HepG2 (cell line): ENCODE data around the gene TPGS1. TPM values are rescaled to one million over a fixed set of nuclear protein-coding genes. Genes with fewer than 3 reads are reported as not detected.
A peak's percentile ranks its signal among the peaks of the same experiment; 100 is the strongest.

Experiments
- AGO1 ChIP-seq: fragments of 200-400 bp; formaldehyde crosslinking; IDR thresholded peaks from 2 replicates; pipeline ENCODE4 v1.6.1; 2017; ENCODE audit warnings: mild to moderate bottlenecking, low read depth, low read length, moderate library complexity; ENCODE audit not compliant: poor library complexity, severe bottlenecking
- AGO2 ChIP-seq: fragments of 200-400 bp; formaldehyde crosslinking; optimal IDR thresholded peaks from 2 replicates; pipeline ENCODE3; 2017; ENCODE audit warnings: mild to moderate bottlenecking, low read depth, low read length, moderate library complexity
- CAMTA2 ChIP-seq: sonication (generic); formaldehyde crosslinking; IDR thresholded peaks from 2 replicates; pipeline ENCODE4 v1.4.0; 2020; ENCODE audit warnings: mild to moderate bottlenecking, missing genetic modification reagents, borderline replicate concordance
- CHD4 ChIP-seq: fragments of 200-600 bp; sonication (generic); IDR thresholded peaks from 2 replicates; pipeline ENCODE4 v1.7.0; 2017; ENCODE audit warnings: mild to moderate bottlenecking, low read length, borderline replicate concordance
- ELF1 ChIP-seq: sonication (generic); formaldehyde crosslinking; IDR thresholded peaks from 2 replicates; pipeline ENCODE4 v1.4.0; 2020; ENCODE audit warnings: missing genetic modification reagents
- ELF3 ChIP-seq: IDR thresholded peaks from 2 replicates; pipeline ENCODE4 v1.6.1; 2016; ENCODE audit warnings: missing genetic modification reagents, missing compliant biosample characterization
- ERF ChIP-seq: IDR thresholded peaks from 2 replicates; pipeline ENCODE4 v1.6.1; 2018; ENCODE audit warnings: missing biosample characterization, missing genetic modification reagents
- ETV5 ChIP-seq: IDR thresholded peaks from 2 replicates; pipeline ENCODE4 v1.6.1; 2018; ENCODE audit warnings: missing biosample characterization, missing genetic modification reagents, inconsistent platforms, borderline replicate concordance
- GABPA ChIP-seq, 2 experiments: IDR thresholded peaks; 2 replicates each; pipeline ENCODE4 v1.6.1; 2011 to 2016; ENCODE audit warnings: low read depth in 2 of 2, low read length in 1 of 2, missing biosample characterization in 1 of 2, missing genetic modification characterization in 1 of 2
- GABPB1 ChIP-seq: IDR thresholded peaks from 2 replicates; pipeline ENCODE4 v1.6.1; 2016; ENCODE audit warnings: mild to moderate bottlenecking, missing genetic modification reagents, moderate library complexity, missing compliant biosample characterization
- GATAD1 ChIP-seq: IDR thresholded peaks from 2 replicates; pipeline ENCODE4 v1.6.1; 2016; ENCODE audit warnings: missing genetic modification reagents, missing compliant biosample characterization
- PITX1 ChIP-seq: sonication (generic); formaldehyde crosslinking; IDR thresholded peaks from 2 replicates; pipeline ENCODE4 v1.5.1; 2020; ENCODE audit warnings: mild to moderate bottlenecking, missing genetic modification reagents
- POLR2A ChIP-seq, 2 experiments: IDR thresholded peaks; 2 replicates each; pipeline ENCODE4 v1.6.1; 2011; ENCODE audit warnings: low read depth in 2 of 2, low read length in 2 of 2, mild to moderate bottlenecking in 1 of 2, moderate library complexity in 1 of 2; ENCODE audit not compliant: insufficient read depth in 1 of 2
- RXRB ChIP-seq: IDR thresholded peaks from 2 replicates; pipeline ENCODE4 v1.6.1; 2016; ENCODE audit warnings: borderline replicate concordance, missing genetic modification reagents, missing compliant biosample characterization
- SAP130 ChIP-seq: IDR thresholded peaks from 2 replicates; pipeline ENCODE4 v1.6.1; 2016; ENCODE audit warnings: low read depth
- THAP11 ChIP-seq: IDR thresholded peaks from 2 replicates; pipeline ENCODE4 v1.6.1; 2016; ENCODE audit warnings: missing biosample characterization, missing genetic modification reagents
- ZBTB20 ChIP-seq: sonication (generic); formaldehyde crosslinking; IDR thresholded peaks from 2 replicates; pipeline ENCODE4 v1.8.1; 2023; ENCODE audit warnings: missing genetic modification reagents, low read depth, mild to moderate bottlenecking, borderline replicate concordance
- ZNF562 ChIP-seq: sonication (generic); formaldehyde crosslinking; IDR thresholded peaks from 2 replicates; pipeline ENCODE4 v1.8.0; 2022; ENCODE audit warnings: missing genetic modification reagents, borderline replicate concordance
- ZNF775 ChIP-seq: sonication (generic); formaldehyde crosslinking; IDR thresholded peaks from 2 replicates; pipeline ENCODE4 v1.4.0; 2020; ENCODE audit warnings: missing genetic modification reagents, mild to moderate bottlenecking, moderate library complexity, borderline replicate concordance
- polyA plus RNA-seq, 8 experiments: library from polyadenylated mRNA; depleted of rRNA in 3 of 8; stranded (reverse) in 7 of 8; unstranded in 1 of 8; fragments of >200 nt; fragmentation: Illumina TruSeq in 4 of 8; extraction: Trizol in 4 of 8; gene quantifications; 2 replicates each; pipeline versions ENCODE4 v1.2.1 to v1.2.3, GENCODE V29; 2011 to 2016; ENCODE audit warnings: low read depth in 4 of 8, missing spikeins in 1 of 8, mixed read lengths in 1 of 8; ENCODE audit not compliant: insufficient read depth in 1 of 8
- total RNA-seq, 5 experiments: library from RNA; depleted of rRNA; stranded (reverse); fragments of >200 nt; fragmentation: Illumina TruSeq; extraction: Trizol; gene quantifications; 2 replicates each; pipeline ENCODE4 v1.2.3, GENCODE V29; 2016; ENCODE audit warnings: low read depth in 1 of 5
- TF ChIP-seq, protein P1 (sequence below): IDR thresholded peaks from 2 replicates; pipeline ENCODE4 v1.6.1; 2018; ENCODE audit warnings: missing genetic modification reagents, mild to moderate bottlenecking, missing compliant biosample characterization
- TF ChIP-seq, protein P2 (sequence below): sonication (generic); formaldehyde crosslinking; conservative IDR thresholded peaks from 2 replicates; pipeline ENCODE4 v1.4.0; 2020; ENCODE audit warnings: mild to moderate bottlenecking, missing genetic modification reagents, moderate library complexity
- TF ChIP-seq, protein P3 (sequence below): sonication (generic); formaldehyde crosslinking; IDR thresholded peaks from 2 replicates; pipeline ENCODE4 v1.4.0; 2020; ENCODE audit warnings: mild to moderate bottlenecking, missing genetic modification reagents

The TPGS1 gene
- total and polyA plus RNA-seq, 2 of the 13 experiments (the other 11 are each of a cell fraction or from before 2014, with no cell fraction given), result 1.1 to 6.2 TPM

DNA sequence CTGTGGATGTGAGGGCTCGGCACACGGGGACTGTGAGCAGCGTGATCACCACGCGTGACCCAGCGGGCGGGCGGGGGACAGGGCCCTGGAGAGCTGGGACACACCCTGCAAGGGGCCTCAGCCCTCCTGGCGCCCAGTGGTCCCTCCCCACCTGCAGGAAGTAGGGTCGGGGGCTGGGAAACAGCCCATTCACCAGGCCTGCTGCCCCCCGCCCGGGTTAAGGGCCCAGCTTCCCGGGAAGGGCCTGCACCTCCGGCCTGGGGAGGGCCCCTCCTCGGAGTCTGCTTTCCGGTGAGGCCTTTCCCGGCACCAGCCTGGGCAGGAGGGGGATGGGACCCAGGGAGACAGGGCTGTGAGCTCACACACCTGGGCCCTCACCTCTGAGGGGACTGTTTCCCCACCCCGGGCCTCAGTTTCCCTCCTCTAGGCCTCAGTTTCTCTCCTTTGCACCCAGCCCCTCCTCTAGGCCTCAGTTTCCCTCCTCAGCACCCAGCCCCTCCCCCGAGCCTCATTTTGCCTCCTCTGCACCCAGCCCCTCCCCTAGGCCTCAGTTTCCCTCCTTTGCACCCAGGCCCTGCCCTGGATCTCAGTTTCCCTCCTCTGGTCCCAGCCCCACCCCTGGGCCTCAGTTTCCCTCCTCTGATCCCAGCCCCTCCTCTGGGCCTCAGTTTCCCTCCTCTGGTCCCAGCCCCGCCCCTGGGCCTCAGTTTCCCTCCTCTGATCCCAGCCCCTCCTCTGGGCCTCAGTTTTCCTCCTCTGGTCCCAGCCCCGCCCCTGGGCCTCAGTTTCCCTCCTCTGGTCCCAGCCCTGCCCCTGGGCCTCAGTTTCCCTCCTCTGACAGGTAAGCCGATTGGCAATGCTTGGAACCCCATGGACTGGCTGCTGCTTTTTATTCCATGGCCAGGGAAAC, 12.9 kb upstream of the TPGS1 start (continued):
- peak; percentile 55 for TF ChIP-seq AGO2
- TF ChIP-seq, protein P1, sequence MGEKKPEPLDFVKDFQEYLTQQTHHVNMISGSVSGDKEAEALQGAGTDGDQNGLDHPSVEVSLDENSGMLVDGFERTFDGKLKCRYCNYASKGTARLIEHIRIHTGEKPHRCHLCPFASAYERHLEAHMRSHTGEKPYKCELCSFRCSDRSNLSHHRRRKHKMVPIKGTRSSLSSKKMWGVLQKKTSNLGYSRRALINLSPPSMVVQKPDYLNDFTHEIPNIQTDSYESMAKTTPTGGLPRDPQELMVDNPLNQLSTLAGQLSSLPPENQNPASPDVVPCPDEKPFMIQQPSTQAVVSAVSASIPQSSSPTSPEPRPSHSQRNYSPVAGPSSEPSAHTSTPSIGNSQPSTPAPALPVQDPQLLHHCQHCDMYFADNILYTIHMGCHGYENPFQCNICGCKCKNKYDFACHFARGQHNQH, result peak; percentile 55; the same call in 1 of the 2 replicates
- TF ChIP-seq GATAD1 (CRISPR knock-in tag), result 0 out of 2 replicates have a peak, but pooled peaks have one; percentile 35
- no peak for TF ChIP-seq CAMTA2
- TF ChIP-seq POLR2A (IDR thresholded peaks at IDR 0.05; ENCODE audit: insufficient read depth in 1 of 2, low read depth in 2 of 2, low read length in 2 of 2), result 0 out of 4 replicates have a peak, but pooled peaks of 1 of the 2 experiments have one; percentile 36
- TF ChIP-seq SAP130 (CRISPR knock-in tag), result peak; percentile 60
- peak; percentile 74 for TF ChIP-seq AGO1
- peak; percentile 21; the same call in 1 of the 2 replicates for TF ChIP-seq RXRB (CRISPR knock-in tag)
- TF ChIP-seq, protein P2, sequence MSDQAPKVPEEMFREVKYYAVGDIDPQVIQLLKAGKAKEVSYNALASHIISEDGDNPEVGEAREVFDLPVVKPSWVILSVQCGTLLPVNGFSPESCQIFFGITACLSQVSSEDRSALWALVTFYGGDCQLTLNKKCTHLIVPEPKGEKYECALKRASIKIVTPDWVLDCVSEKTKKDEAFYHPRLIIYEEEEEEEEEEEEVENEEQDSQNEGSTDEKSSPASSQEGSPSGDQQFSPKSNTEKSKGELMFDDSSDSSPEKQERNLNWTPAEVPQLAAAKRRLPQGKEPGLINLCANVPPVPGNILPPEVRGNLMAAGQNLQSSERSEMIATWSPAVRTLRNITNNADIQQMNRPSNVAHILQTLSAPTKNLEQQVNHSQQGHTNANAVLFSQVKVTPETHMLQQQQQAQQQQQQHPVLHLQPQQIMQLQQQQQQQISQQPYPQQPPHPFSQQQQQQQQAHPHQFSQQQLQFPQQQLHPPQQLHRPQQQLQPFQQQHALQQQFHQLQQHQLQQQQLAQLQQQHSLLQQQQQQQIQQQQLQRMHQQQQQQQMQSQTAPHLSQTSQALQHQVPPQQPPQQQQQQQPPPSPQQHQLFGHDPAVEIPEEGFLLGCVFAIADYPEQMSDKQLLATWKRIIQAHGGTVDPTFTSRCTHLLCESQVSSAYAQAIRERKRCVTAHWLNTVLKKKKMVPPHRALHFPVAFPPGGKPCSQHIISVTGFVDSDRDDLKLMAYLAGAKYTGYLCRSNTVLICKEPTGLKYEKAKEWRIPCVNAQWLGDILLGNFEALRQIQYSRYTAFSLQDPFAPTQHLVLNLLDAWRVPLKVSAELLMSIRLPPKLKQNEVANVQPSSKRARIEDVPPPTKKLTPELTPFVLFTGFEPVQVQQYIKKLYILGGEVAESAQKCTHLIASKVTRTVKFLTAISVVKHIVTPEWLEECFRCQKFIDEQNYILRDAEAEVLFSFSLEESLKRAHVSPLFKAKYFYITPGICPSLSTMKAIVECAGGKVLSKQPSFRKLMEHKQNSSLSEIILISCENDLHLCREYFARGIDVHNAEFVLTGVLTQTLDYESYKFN (CRISPR knock-in tag), result peak; percentile 28; the same call in 1 of the 2 replicates
- peak; percentile 45; the same call in 1 of the 2 replicates for TF ChIP-seq ELF3 (CRISPR knock-in tag)
- 0 out of 2 replicates have a peak, but pooled peaks have one; percentile 30 for TF ChIP-seq ZBTB20 (CRISPR knock-in tag)
- peak; percentile 51; the same call in 1 of the 2 replicates for TF ChIP-seq ERF (CRISPR knock-in tag)
- peak; percentile 83 for TF ChIP-seq ETV5 (CRISPR knock-in tag)
- TF ChIP-seq GABPB1 (CRISPR knock-in tag), result peak; percentile 72; the same call in 1 of the 2 replicates
- 0 out of 2 replicates have a peak, but pooled peaks have one; percentile 30 for TF ChIP-seq PITX1 (CRISPR knock-in tag)
- TF ChIP-seq, protein P3, sequence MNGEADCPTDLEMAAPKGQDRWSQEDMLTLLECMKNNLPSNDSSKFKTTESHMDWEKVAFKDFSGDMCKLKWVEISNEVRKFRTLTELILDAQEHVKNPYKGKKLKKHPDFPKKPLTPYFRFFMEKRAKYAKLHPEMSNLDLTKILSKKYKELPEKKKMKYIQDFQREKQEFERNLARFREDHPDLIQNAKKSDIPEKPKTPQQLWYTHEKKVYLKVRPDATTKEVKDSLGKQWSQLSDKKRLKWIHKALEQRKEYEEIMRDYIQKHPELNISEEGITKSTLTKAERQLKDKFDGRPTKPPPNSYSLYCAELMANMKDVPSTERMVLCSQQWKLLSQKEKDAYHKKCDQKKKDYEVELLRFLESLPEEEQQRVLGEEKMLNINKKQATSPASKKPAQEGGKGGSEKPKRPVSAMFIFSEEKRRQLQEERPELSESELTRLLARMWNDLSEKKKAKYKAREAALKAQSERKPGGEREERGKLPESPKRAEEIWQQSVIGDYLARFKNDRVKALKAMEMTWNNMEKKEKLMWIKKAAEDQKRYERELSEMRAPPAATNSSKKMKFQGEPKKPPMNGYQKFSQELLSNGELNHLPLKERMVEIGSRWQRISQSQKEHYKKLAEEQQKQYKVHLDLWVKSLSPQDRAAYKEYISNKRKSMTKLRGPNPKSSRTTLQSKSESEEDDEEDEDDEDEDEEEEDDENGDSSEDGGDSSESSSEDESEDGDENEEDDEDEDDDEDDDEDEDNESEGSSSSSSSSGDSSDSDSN (CRISPR knock-in tag), result peak; percentile 51
- 0 out of 2 replicates have a peak, but pooled peaks have one; percentile 20 for TF ChIP-seq ELF1
- TF ChIP-seq THAP11, result 0 out of 2 replicates have a peak, but pooled peaks have one; percentile 34
- TF ChIP-seq CHD4, result no peak
- no peak for TF ChIP-seq GABPA (IDR thresholded peaks at IDR 0.05; ENCODE audit: low read depth, low read length)
- peak; percentile 49 for TF ChIP-seq GABPA (CRISPR knock-in tag; IDR thresholded peaks at IDR 0.05; ENCODE audit: low read depth)
- no peak for TF ChIP-seq ZNF562 (CRISPR knock-in tag)
- no peak for TF ChIP-seq ZNF775
